GM12873 (cell line): ENCODE results near the gene MAGEE1.

Source experiments
- CTCF ChIP-seq: IDR thresholded peaks from 2 replicates; pipeline ENCODE4 v1.5.1; 2012; ENCODE audit warnings: low read depth, mild to moderate bottlenecking, moderate library complexity, low read length, control low read depth; ENCODE audit not compliant: insufficient read depth; ENCODE audit errors: missing control alignments

Gene MAGEE1

GRCh38 chrX:76434103-76434741 lies 6.7 kb downstream of the MAGEE1 start:
- no peak for TF ChIP-seq CTCF

GRCh38 chrX:76439188-76439587 lies 11.7 kb downstream of the MAGEE1 start:
- TF ChIP-seq CTCF: no peak

GRCh38 chrX:76453737-76454406 lies 26.4 kb downstream of the MAGEE1 start:
- TF ChIP-seq CTCF: no peak

- TF ChIP-seq CTCF: peak; percentile 76
Measured at GRCh38 chrX:76454456-76454927, 27.0 kb downstream of the MAGEE1 start.

- TF ChIP-seq CTCF: no peak
Measured at GRCh38 chrX:76477353-76477752, 49.8 kb downstream of the MAGEE1 start.
